GM12878 (cell line): Measurements from ENCODE around the gene HSBP1. TPM values are rescaled to one million over a fixed set of nuclear protein-coding genes. Genes with fewer than 3 reads are reported as not detected.
A peak's percentile ranks its signal among the peaks of the same experiment; 100 is the strongest.

Source experiments
- ATAC-seq: fragments of 200-7000 bp; cut with Tn5 transposase; 3 replicates; pipeline ENCODE4 v1.9.1; 2020; ENCODE audit warnings: mild to moderate bottlenecking, moderate library complexity
- BruUV-seq: library from RNA; stranded (reverse); fragments of 400-500 nt; replicated peaks from 2 replicates; lab custom pipeline; 2021; lab: Mats Ljungman, UMichigan
- CTCF ChIA-PET: fragments of 300-600 bp; sonication (Branson Sonifier 250); formaldehyde crosslinking; extraction: SDS; loops from one replicate; lab custom pipeline; 2021; ENCODE audit warnings: inconsistent platforms; lab: Yijun Ruan, JAX
- POLR2A ChIA-PET: fragments of 350-600 bp; formaldehyde crosslinking; extraction: SDS; loops from one replicate; lab custom pipeline; 2021; ENCODE audit warnings: inconsistent platforms; lab: Charles Lee
- RAD21 ChIA-PET: fragments of 300-600 bp; sonication (Branson Sonifier 250); formaldehyde crosslinking; loops from one replicate; lab custom pipeline; 2023; ENCODE audit warnings: antibody characterized with exemption; ENCODE audit not compliant: unreplicated experiment; lab: Charles Lee
- SMC1A ChIA-PET: fragments of 300-600 bp; sonication (Branson Sonifier 250); formaldehyde crosslinking; loops from one replicate; lab custom pipeline; 2023; ENCODE audit not compliant: unreplicated experiment, uncharacterized antibody; lab: Charles Lee
- DNase-seq: peaks from one replicate; pipeline ENCODE4 v3.0.0-alpha.2; 2011; ENCODE audit warnings: low read depth, low spot score
- FAIRE-seq: peaks from 3 replicates; lab custom pipeline; 2011; peaks lifted over from hg19 to GRCh38; lab: Jason Lieb, UNC
- H2AFZ ChIP-seq: 2 replicates; pipeline ENCODE4 v1.6.0; 2011; ENCODE audit warnings: low read depth, low read length, control low read depth; ENCODE audit not compliant: control insufficient read depth
- H3K27ac ChIP-seq: 2 replicates; pipeline ENCODE4 v1.5.1; 2011; ENCODE audit warnings: control low read depth; ENCODE audit not compliant: control insufficient read depth, insufficient read depth
- H3K27me3 ChIP-seq, 2 experiments: replicated peaks in 1 of 2; 2 replicates each; pipeline versions ENCODE4 v1.6.0 to v1.6.1; 2011; ENCODE audit warnings: low read length in 1 of 2; ENCODE audit not compliant: control insufficient read depth in 2 of 2, insufficient read depth in 2 of 2
- H3K36me3 ChIP-seq, 2 experiments: 2 replicates each; pipeline ENCODE4 v1.5.1; 2011; ENCODE audit warnings: low read length in 1 of 2; ENCODE audit not compliant: control insufficient read depth in 2 of 2, insufficient read depth in 2 of 2
- H3K4me1 ChIP-seq: 2 replicates; pipeline ENCODE4 v1.6.1; 2011; ENCODE audit warnings: mild to moderate bottlenecking, low read length, moderate library complexity, mixed read lengths; ENCODE audit not compliant: control insufficient read depth, insufficient read depth
- H3K4me2 ChIP-seq: 2 replicates; pipeline ENCODE4 v1.6.0; 2011; ENCODE audit warnings: control low read depth; ENCODE audit not compliant: control insufficient read depth, insufficient read depth
- H3K4me3 ChIP-seq: fragments of 200-600 bp; sonication (generic); 2 replicates; pipeline ENCODE4 v1.5.1; 2016
- H3K79me2 ChIP-seq: 2 replicates; pipeline ENCODE4 v1.6.0; 2011; ENCODE audit warnings: low read length; ENCODE audit not compliant: control insufficient read depth, insufficient read depth
- H3K9ac ChIP-seq: 2 replicates; pipeline ENCODE4 v1.8.0; 2011; ENCODE audit warnings: low read length, control low read depth, mixed read lengths; ENCODE audit not compliant: control insufficient read depth, insufficient read depth
- H3K9me3 ChIP-seq: replicated peaks from 3 replicates; pipeline ENCODE4 v1.5.1; 2011; ENCODE audit warnings: mild to moderate bottlenecking, low read length; ENCODE audit not compliant: control insufficient read depth, insufficient read depth
- H4K20me1 ChIP-seq: 2 replicates; pipeline ENCODE4 v1.6.0; 2011; ENCODE audit not compliant: control insufficient read depth, insufficient read depth
- ATF7 ChIP-seq: fragments of 450-650 bp; IDR thresholded peaks from 2 replicates; pipeline ENCODE4 v1.6.1; 2016; ENCODE audit warnings: low read depth, mild to moderate bottlenecking
- CREM ChIP-seq: IDR thresholded peaks from 2 replicates; pipeline ENCODE4 v1.6.1; 2014; ENCODE audit warnings: antibody characterized with exemption, low read depth
- ELK1 ChIP-seq: IDR thresholded peaks from 2 replicates; pipeline ENCODE4 v1.6.1; 2012; ENCODE audit warnings: low read depth, low read length, improper control_type of control experiment
- ESRRA ChIP-seq: IDR thresholded peaks from 2 replicates; pipeline ENCODE4 v1.6.1; 2012; ENCODE audit warnings: mild to moderate bottlenecking, low read length, improper control_type of control experiment
- LARP7 ChIP-seq: fragments of 450-650 bp; IDR thresholded peaks from 2 replicates; pipeline ENCODE4 v1.6.1; 2017; ENCODE audit warnings: mild to moderate bottlenecking
- MTA2 ChIP-seq: fragments of 450-650 bp; IDR thresholded peaks from 2 replicates; pipeline ENCODE4 v1.6.1; 2016; ENCODE audit warnings: low read depth, mild to moderate bottlenecking, moderate library complexity
- NRF1 ChIP-seq: conservative IDR thresholded peaks from 2 replicates; pipeline ENCODE4 v1.6.1; 2011; ENCODE audit warnings: mild to moderate bottlenecking, low read depth, low read length, improper control_type of control experiment
- RFX5 ChIP-seq: IDR thresholded peaks from 2 replicates; pipeline ENCODE4 v1.6.1; 2011; ENCODE audit warnings: low read depth, low read length, improper control_type of control experiment
- SUPT20H ChIP-seq: IDR thresholded peaks from 2 replicates; pipeline ENCODE4 v1.6.1; 2011; ENCODE audit warnings: low read depth, mild to moderate bottlenecking, low read length, moderate library complexity, borderline replicate concordance; ENCODE audit not compliant: control insufficient read depth
- YBX1 ChIP-seq: fragments of 450-650 bp; IDR thresholded peaks from 2 replicates; pipeline ENCODE4 v1.6.1; 2016; ENCODE audit warnings: antibody characterized with exemption
- ZNF274 ChIP-seq: IDR thresholded peaks from one replicate; pipeline ENCODE4 v1.8.0; 2011; ENCODE audit not compliant: insufficient read length, insufficient read depth
- ZNF622 ChIP-seq: fragments of 450-650 bp; IDR thresholded peaks from 2 replicates; pipeline ENCODE4 v1.6.1; 2017; ENCODE audit warnings: mild to moderate bottlenecking, inconsistent platforms
- WGBS: methylation state at CpG from one replicate; pipeline ENCODE4 v1.1.6; 2016; ENCODE audit warnings: low lambda C conversion rate; ENCODE audit not compliant: insufficient replicate concordance, insufficient coverage; ENCODE audit errors: missing lambda C conversion rate; 5-methylcytosine and 5-hydroxymethylcytosine counted together
- in situ Hi-C: fragments of 300-500 bp; cut with MboI; formaldehyde crosslinking; loops from 9 replicates; pipeline ENCODE4 v1.14.3; 2018; ENCODE audit warnings: mixed read lengths
- intact Hi-C: fragments of 100-400 bp; cut with micrococcal nuclease; formaldehyde crosslinking; loops from one replicate; pipeline ENCODE4 v1.14.2; 2022; ENCODE audit not compliant: unreplicated experiment
- polyA plus RNA-seq, 11 experiments: library from polyadenylated mRNA; depleted of rRNA in 4 of 11; unstranded in 6 of 11; stranded (reverse) in 5 of 11; fragments of >200 nt; fragmentation: Nextera tagmentation in 4 of 11; fragmentation: Illumina TruSeq in 1 of 11; extraction: Ambion mirVana in 4 of 11; extraction: Trizol in 1 of 11; gene quantifications; 1 replicate in 1 of 11; 2 replicates in 10 of 11; pipeline versions ENCODE4 v1.2.1 to v1.2.3, GENCODE V29; 2011 to 2016; ENCODE audit warnings: inconsistent platforms in 2 of 11, missing spikeins in 2 of 11, low read depth in 1 of 11
- total RNA-seq, 4 experiments: library from RNA; depleted of rRNA in 3 of 4; stranded (reverse); fragments of >200 nt in 3 of 4; fragmentation: Illumina TruSeq in 1 of 4; extraction: Trizol in 1 of 4; gene quantifications; 2 replicates each; pipeline versions ENCODE4 v1.2.1 to v1.2.3, GENCODE V29; 2013 to 2021

Gene HSBP1
- total and polyA plus RNA-seq, 10 of the 15 experiments (the other 5 are each of a cell fraction or from before 2014, with no cell fraction given): 26.6 to 263 (median 95.7) TPM

GRCh38 chr16:83802554-83803205 is 5.1 kb upstream of the HSBP1 start:
- H2AFZ ChIP-seq: no peak overlapping the region
- ATAC-seq (peak; percentile 23), DNase-seq (no peak), FAIRE-seq (no peak)
- POLR2A ChIA-PET: no interaction called here
- CTCF ChIA-PET: no interaction called here
- H4K20me1 ChIP-seq: no peaks in the 10 kb centered on the region
- H3K27ac ChIP-seq: no peak overlapping the region
- RAD21 ChIA-PET: no interaction called here
- SMC1A ChIA-PET: no interaction called here
- TF ChIP-seq LARP7 (no peak), MTA2 (no peak), ESRRA (no peak), CREM (no peak), ZNF274 (no peak), ZNF622 (no peak), ATF7 (no peak), YBX1 (no peak), NRF1 (no peak), ELK1 (no peak), RFX5 (no peak), SUPT20H (no peak)
- no peaks in the 10 kb centered on the region; a peak in 1 of 4 replicates for H3K27me3 ChIP-seq
- 0 out of 2 replicates have a peak overlapping the region, but pooled peaks have one; percentile 7 for H3K4me2 ChIP-seq
- H3K9me3 ChIP-seq: no peaks in the 10 kb centered on the region
- H3K36me3 ChIP-seq: no peaks in the 10 kb centered on the region
- H3K4me1 ChIP-seq: peaks cover 4% of the 10 kb centered on the region; the same call in 1 of the 2 replicates
- H3K4me3 ChIP-seq: no peak overlapping the region
- intact Hi-C loops: no loop called here
- no TSS peak for BruUV-seq
- no peak overlapping the region for H3K9ac ChIP-seq
- 63% methylated on average over 11 of the region's 11 CpGs for WGBS
- H3K79me2 ChIP-seq: no peaks in the 10 kb centered on the region
- in situ Hi-C loops: no loop called here
